ENCODE measurements around the gene CCDC71L. TPM values are rescaled to one million over a fixed set of nuclear protein-coding genes. Genes with fewer than 3 reads are reported as not detected.

The CCDC71L gene
- total and polyA plus RNA-seq, 2 donors (not counting 1 experiment from before 2014, with no cell fraction given), result 11.7 to 29.5 TPM

- Histone ChIP-seq H3K79me2 (ENCODE audit: control insufficient read depth, insufficient read depth, low read length) (no peaks in the 10 kb centered on the region), H3K4me2 (replicated peaks; ENCODE audit: low read depth, low read length, poor library complexity, severe bottlenecking) (no peak overlapping the region), H3K27me3 (replicated peaks in 1 of 4; ENCODE audit: control extremely low read depth in 1 of 4, control insufficient read depth in 3 of 4, insufficient read depth in 4 of 4, low read length in 3 of 4) (no peaks in the 10 kb centered on the region), H3K4me1 (ENCODE audit: control insufficient read depth in 2 of 2, insufficient read depth in 2 of 2, low read length in 2 of 2) (no peaks in the 10 kb centered on the region), H4K20me1 (ENCODE audit: control insufficient read depth, insufficient read depth, low read length, poor library complexity, severe bottlenecking) (no peaks in the 10 kb centered on the region), H3K9ac (ENCODE audit: low read length) (no peak overlapping the region), H3K4me3 (ENCODE audit: control extremely low read depth in 1 of 5, extremely low read depth in 1 of 5, insufficient read depth in 1 of 5, low read depth in 2 of 5, low read length in 4 of 5) (no peak overlapping the region), H3K27ac (ENCODE audit: low read length in 2 of 2) (no peak overlapping the region), H3K9me3 (ENCODE audit: control extremely low read depth in 1 of 3, control insufficient read depth in 2 of 3, insufficient read depth in 1 of 3, low read length in 2 of 3) (no peaks in the 10 kb centered on the region), H2AFZ (ENCODE audit: insufficient read depth, low read depth, low read length, poor library complexity, severe bottlenecking) (no peak overlapping the region), H3K36me3 (replicated peaks in 1 of 2; ENCODE audit: control extremely low read depth in 1 of 2, control insufficient read depth in 1 of 2, extremely low read depth in 1 of 2, insufficient read depth in 2 of 2, low read length in 1 of 2) (no peaks in the 10 kb centered on the region)
- no peaks in the 10 kb centered on the region for H3K4me1 Mint-ChIP-seq
- no peak overlapping the region for H3K27ac Mint-ChIP-seq
- TF ChIP-seq CTCF (IDR thresholded peaks at IDR 0.05), result no peak
- TF ChIP-seq EZH2 (IDR thresholded peaks at IDR 0.05; ENCODE audit: borderline replicate concordance, insufficient read depth, low read depth, low read length, poor library complexity, severe bottlenecking), result no peak
- peaks cover 5% of the 10 kb centered on the region for H3K27me3 Mint-ChIP-seq
- ChIA-PET CTCF (no interaction called here), POLR2A (no interaction called here)
- WGBS (ENCODE audit: insufficient coverage), result no CpG with 5 or more reads among the region's 1 CpG
- ATAC-seq (ENCODE audit: low read depth) (no peak), DNase-seq (no peak)
- no peaks in the 10 kb centered on the region for H3K9me3 Mint-ChIP-seq (ENCODE audit: insufficient read depth)
- no peak overlapping the region for H3K4me3 Mint-ChIP-seq
- intact Hi-C loops (cut with micrococcal nuclease), result no loop called here
Observed at GRCh38 chr7:106608661-106609060, 52.3 kb downstream of the CCDC71L start.

Other genes with a start within 250 kb of the CCDC71L start
- gene PIK3CG, start 204.1 kb upstream of the CCDC71L start, total RNA-seq, result 44.8 and 46.9 TPM in 2 replicates
- gene PIK3CG, start 204.1 kb upstream of the CCDC71L start, polyA plus RNA-seq, result 13.3 and 18.4 TPM in 2 replicates